Skeletal muscle satellite cell (primary cell): Measurements from ENCODE around the gene IKZF1.

Experiments used
- H3K27me3 ChIP-seq: 2 replicates; pipeline ENCODE4 v1.7.0; 2013; ENCODE audit warnings: low read length; ENCODE audit not compliant: control insufficient read depth, insufficient read depth
- H3K36me3 ChIP-seq: 2 replicates; pipeline ENCODE4 v1.7.0; 2013; ENCODE audit warnings: mild to moderate bottlenecking, control low read depth, low read length; ENCODE audit not compliant: insufficient read depth
- H3K4me1 ChIP-seq: 2 replicates; pipeline ENCODE4 v1.7.0; 2013; ENCODE audit warnings: low read length; ENCODE audit not compliant: control insufficient read depth, insufficient read depth
- H3K4me2 ChIP-seq: 2 replicates; pipeline ENCODE4 v1.7.0; 2013; ENCODE audit warnings: mild to moderate bottlenecking, low read length
- H3K4me3 ChIP-seq: 2 replicates; pipeline ENCODE4 v1.7.0; 2013; ENCODE audit warnings: low read length
- H3K9ac ChIP-seq: 2 replicates; pipeline ENCODE4 v1.7.0; 2013; ENCODE audit warnings: mild to moderate bottlenecking, low read depth, low read length, moderate library complexity
- H3K9me3 ChIP-seq: replicated peaks from 2 replicates; pipeline ENCODE4 v1.7.0; 2013; ENCODE audit warnings: mild to moderate bottlenecking, control low read depth, low read length

Gene IKZF1

GRCh38 chr7:50415844-50416364 is 111.4 kb downstream of the IKZF1 start:
- H3K4me1 ChIP-seq, result no peaks in the 10 kb centered on the region
- no peaks in the 10 kb centered on the region for H3K9me3 ChIP-seq
- no peak overlapping the region for H3K4me2 ChIP-seq
- no peaks in the 10 kb centered on the region for H3K36me3 ChIP-seq
- H3K9ac ChIP-seq, result no peak overlapping the region
- H3K4me3 ChIP-seq, result no peak overlapping the region
- H3K27me3 ChIP-seq, result peaks cover 21% of the 10 kb centered on the region

GRCh38 chr7:50416527-50417182 is 112.1 kb downstream of the IKZF1 start:
- peaks cover 20% of the 10 kb centered on the region for H3K27me3 ChIP-seq
- no peak overlapping the region for H3K9ac ChIP-seq
- H3K4me3 ChIP-seq, result no peak overlapping the region
- H3K9me3 ChIP-seq, result no peaks in the 10 kb centered on the region
- no peak overlapping the region for H3K4me2 ChIP-seq
- H3K36me3 ChIP-seq, result no peaks in the 10 kb centered on the region
- no peaks in the 10 kb centered on the region for H3K4me1 ChIP-seq

DNA sequence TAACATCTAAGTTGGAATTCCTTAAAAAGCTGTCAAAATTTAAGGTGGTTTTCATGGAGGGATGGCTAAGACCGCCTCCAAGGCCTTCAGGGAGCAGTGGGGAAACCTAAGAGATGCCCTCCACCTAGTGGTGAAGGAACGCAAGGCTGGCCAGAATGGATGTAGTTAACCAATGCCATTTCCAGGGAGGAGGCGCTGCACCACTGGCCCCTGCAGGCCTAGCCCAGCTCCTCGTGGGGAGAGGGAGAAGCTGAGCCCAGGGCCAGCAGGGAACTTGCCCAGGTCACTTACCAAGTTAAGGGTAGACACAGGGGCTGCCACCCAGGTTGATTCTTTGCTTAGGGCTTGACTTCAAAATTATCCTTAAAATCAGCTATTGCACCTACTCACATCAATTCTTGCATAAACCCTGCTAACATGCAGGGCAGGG is 113.6 kb downstream of the IKZF1 start:
- Histone ChIP-seq H3K4me3 (no peak overlapping the region), H3K9me3 (no peaks in the 10 kb centered on the region), H3K4me2 (no peak overlapping the region), H3K4me1 (no peaks in the 10 kb centered on the region), H3K9ac (no peak overlapping the region), H3K27me3 (peaks cover 20% of the 10 kb centered on the region), H3K36me3 (no peaks in the 10 kb centered on the region)

GRCh38 chr7:50418526-50419290 is 114.2 kb downstream of the IKZF1 start:
- Histone ChIP-seq H3K4me3 (no peak overlapping the region), H3K27me3 (peaks cover 20% of the 10 kb centered on the region), H3K9ac (no peak overlapping the region), H3K4me1 (no peaks in the 10 kb centered on the region), H3K4me2 (no peak overlapping the region), H3K36me3 (no peaks in the 10 kb centered on the region), H3K9me3 (no peaks in the 10 kb centered on the region)

DNA sequence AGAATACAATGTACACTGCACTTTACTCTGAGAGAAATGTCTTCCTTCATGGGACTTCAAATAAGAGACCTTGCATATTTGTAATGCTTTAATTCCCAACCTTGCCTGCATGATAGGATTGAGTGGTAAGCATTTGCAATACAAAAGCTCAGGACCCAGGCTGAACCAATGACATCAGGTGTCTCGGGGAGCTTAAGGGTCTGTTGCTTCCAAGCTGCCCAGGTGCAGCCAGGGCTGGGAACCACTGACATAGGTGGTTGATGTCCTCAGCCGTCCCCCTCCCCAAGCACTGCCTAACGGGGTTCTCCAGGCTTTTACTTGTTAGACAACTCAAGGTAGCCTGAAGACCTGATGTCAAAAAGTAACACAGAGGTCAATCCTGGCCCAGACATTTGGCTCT is 116.5 kb downstream of the IKZF1 start:
- Histone ChIP-seq H3K36me3 (no peaks in the 10 kb centered on the region), H3K9me3 (no peaks in the 10 kb centered on the region), H3K4me1 (no peaks in the 10 kb centered on the region), H3K9ac (no peak overlapping the region), H3K4me2 (no peak overlapping the region), H3K4me3 (no peak overlapping the region), H3K27me3 (peaks cover 12% of the 10 kb centered on the region)

- H3K4me1 ChIP-seq, result no peaks in the 10 kb centered on the region
- H3K4me2 ChIP-seq, result no peak overlapping the region
- H3K4me3 ChIP-seq, result no peak overlapping the region
- no peak overlapping the region for H3K9ac ChIP-seq
- no peaks in the 10 kb centered on the region for H3K9me3 ChIP-seq
- no peaks in the 10 kb centered on the region for H3K27me3 ChIP-seq
- H3K36me3 ChIP-seq, result no peaks in the 10 kb centered on the region
Observed at GRCh38 chr7:50422858-50423257, 118.3 kb downstream of the IKZF1 start.

GRCh38 chr7:50423860-50424259 is 119.3 kb downstream of the IKZF1 start:
- no peak overlapping the region for H3K4me2 ChIP-seq
- no peaks in the 10 kb centered on the region for H3K36me3 ChIP-seq
- H3K9ac ChIP-seq, result no peak overlapping the region
- no peaks in the 10 kb centered on the region for H3K4me1 ChIP-seq
- no peaks in the 10 kb centered on the region for H3K9me3 ChIP-seq
- H3K4me3 ChIP-seq, result no peak overlapping the region
- H3K27me3 ChIP-seq, result no peaks in the 10 kb centered on the region

DNA sequence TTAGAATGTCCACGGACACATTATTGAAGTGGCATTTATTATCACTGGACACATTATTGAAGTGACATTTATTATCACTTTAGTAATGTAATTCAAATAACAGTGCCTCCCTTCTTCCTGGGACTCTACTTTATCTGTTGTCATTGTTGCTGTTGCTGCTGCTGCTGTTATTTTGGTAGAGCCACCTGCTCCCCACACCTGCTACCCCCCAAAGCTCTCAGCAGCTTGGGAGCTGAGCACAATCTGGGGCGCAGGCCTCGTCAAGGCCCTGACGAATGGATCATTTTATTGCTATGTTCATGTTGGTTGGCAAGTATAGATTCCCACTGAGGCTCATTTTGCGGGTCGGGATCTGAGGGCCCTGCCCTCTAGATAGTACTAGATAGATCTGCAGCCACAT is 120.8 kb downstream of the IKZF1 start:
- no peak overlapping the region for H3K4me3 ChIP-seq
- H3K4me1 ChIP-seq, result no peaks in the 10 kb centered on the region
- no peaks in the 10 kb centered on the region for H3K27me3 ChIP-seq
- H3K9me3 ChIP-seq, result no peaks in the 10 kb centered on the region
- no peaks in the 10 kb centered on the region for H3K36me3 ChIP-seq
- no peak overlapping the region for H3K4me2 ChIP-seq
- no peak overlapping the region for H3K9ac ChIP-seq

- H3K4me2 ChIP-seq, result no peak overlapping the region
- no peaks in the 10 kb centered on the region for H3K36me3 ChIP-seq
- no peaks in the 10 kb centered on the region for H3K9me3 ChIP-seq
- no peaks in the 10 kb centered on the region for H3K4me1 ChIP-seq
- no peak overlapping the region for H3K9ac ChIP-seq
- no peaks in the 10 kb centered on the region for H3K27me3 ChIP-seq
- no peak overlapping the region for H3K4me3 ChIP-seq
Observed at GRCh38 chr7:50426280-50427045, 121.9 kb downstream of the IKZF1 start.

DNA sequence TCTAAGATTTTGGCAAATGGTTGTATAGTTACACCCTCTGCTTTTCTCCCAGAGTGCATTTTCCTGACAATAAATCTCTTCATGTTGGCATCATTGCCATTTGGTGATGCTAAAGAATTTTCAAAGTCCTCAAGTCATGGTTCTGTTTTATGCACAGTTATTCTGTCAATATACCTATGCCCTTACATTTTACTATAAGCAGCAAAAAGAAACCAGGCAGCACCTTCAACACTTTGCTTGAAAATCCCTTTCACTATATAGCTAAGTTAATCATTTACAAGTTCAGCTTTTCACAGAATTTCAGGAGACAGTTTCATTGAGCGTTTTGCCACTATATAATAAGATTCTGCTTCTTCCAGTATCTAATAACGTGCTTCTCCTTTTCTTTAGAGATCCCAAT is 123.0 kb downstream of the IKZF1 start:
- Histone ChIP-seq H3K4me3 (no peak overlapping the region), H3K36me3 (no peaks in the 10 kb centered on the region), H3K4me2 (no peak overlapping the region), H3K4me1 (no peaks in the 10 kb centered on the region), H3K27me3 (no peaks in the 10 kb centered on the region), H3K9me3 (no peaks in the 10 kb centered on the region), H3K9ac (no peak overlapping the region)

DNA sequence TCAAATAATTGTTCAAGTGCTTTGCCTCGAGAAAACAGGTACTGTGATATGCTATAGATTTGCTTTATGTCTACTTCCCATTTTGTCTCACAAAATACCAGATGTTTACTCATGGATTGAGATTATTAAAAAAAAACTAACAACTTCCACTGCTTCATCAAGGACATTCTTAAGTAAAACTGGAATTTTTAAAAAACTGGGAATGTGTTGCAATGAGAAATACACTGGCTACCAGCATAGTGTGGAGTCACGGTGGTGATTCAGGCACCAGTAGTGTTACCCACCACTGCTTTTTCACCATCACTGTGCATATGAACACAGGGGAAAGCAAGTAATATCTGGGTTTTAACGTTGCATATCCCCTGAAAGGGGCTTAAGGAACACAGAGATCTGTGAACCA is 124.4 kb downstream of the IKZF1 start:
- Histone ChIP-seq H3K27me3 (no peaks in the 10 kb centered on the region), H3K9ac (no peak overlapping the region), H3K4me2 (no peak overlapping the region), H3K4me1 (no peaks in the 10 kb centered on the region), H3K4me3 (no peak overlapping the region), H3K9me3 (no peaks in the 10 kb centered on the region), H3K36me3 (no peaks in the 10 kb centered on the region)
